DND-41 (cell line): Measurements from ENCODE around the gene TAB2.

Experiments
- EZH2 ChIP-seq: IDR thresholded peaks from 3 replicates; pipeline ENCODE4 v1.6.1; 2012; ENCODE audit warnings: borderline replicate concordance, low read depth, mild to moderate bottlenecking, moderate library complexity, low read length, inconsistent platforms; ENCODE audit not compliant: severe bottlenecking
- TF ChIP-seq, protein P1 (sequence below): IDR thresholded peaks from 2 replicates; pipeline ENCODE4 v1.5.1; 2012; ENCODE audit warnings: borderline replicate concordance, low read length, moderate library complexity, mild to moderate bottlenecking; ENCODE audit not compliant: poor library complexity, severe bottlenecking; ENCODE audit errors: extremely low read depth

DNA sequence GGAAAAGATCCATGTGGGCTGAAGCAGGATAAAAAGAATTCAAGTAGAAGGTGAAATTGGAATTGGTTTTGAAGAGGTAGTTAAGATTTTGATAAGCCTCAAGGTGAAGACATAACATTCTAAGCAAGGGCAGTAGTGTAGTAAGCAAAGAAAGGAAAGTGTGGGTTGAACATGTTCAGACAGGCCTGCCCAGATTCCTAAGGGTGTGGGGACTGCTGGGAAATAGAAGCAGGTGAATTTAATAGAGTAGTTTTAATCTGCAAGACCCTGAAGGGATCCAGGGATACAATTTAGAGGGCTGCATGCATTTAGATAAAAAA is 19.1 kb downstream of the TAB2 start:
- TF ChIP-seq, protein P1, sequence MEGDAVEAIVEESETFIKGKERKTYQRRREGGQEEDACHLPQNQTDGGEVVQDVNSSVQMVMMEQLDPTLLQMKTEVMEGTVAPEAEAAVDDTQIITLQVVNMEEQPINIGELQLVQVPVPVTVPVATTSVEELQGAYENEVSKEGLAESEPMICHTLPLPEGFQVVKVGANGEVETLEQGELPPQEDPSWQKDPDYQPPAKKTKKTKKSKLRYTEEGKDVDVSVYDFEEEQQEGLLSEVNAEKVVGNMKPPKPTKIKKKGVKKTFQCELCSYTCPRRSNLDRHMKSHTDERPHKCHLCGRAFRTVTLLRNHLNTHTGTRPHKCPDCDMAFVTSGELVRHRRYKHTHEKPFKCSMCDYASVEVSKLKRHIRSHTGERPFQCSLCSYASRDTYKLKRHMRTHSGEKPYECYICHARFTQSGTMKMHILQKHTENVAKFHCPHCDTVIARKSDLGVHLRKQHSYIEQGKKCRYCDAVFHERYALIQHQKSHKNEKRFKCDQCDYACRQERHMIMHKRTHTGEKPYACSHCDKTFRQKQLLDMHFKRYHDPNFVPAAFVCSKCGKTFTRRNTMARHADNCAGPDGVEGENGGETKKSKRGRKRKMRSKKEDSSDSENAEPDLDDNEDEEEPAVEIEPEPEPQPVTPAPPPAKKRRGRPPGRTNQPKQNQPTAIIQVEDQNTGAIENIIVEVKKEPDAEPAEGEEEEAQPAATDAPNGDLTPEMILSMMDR = no peak
- TF ChIP-seq EZH2 = no peak
